Heart left ventricle (tissue), 16 donors: ENCODE data around the gene PCDHGB1. TPM values are rescaled to one million over a fixed set of nuclear protein-coding genes. Genes with fewer than 3 reads are reported as not detected.

Source experiments
- ATAC-seq, 4 donors: fragments of 200-7000 bp; cut with Tn5 transposase; one replicate each; pipeline ENCODE4 v1.9.1; 2020 to 2022; ENCODE audit warnings: moderate library complexity in 4 of 4, mild to moderate bottlenecking in 3 of 4, moderate number of reproducible peaks in 1 of 4
- DNase-seq, 5 donors: peaks; one replicate each; pipeline ENCODE4 v3.0.0-alpha.2; 2020
- H3K27ac ChIP-seq, 12 donors: fragments of 200-600 bp; sonication (generic) in 4 of 12; one replicate each; pipeline versions ENCODE4 v1.5.0 to v1.8.0; 2016 to 2022; ENCODE audit warnings: mild to moderate bottlenecking in 2 of 12
- H3K27me3 ChIP-seq, 9 donors: fragments of 200-600 bp; sonication (generic) in 2 of 9; one replicate each; pipeline versions ENCODE4 v1.5.1 to v1.8.0; 2016 to 2022; ENCODE audit warnings: mild to moderate bottlenecking in 3 of 9
- H3K36me3 ChIP-seq, 9 donors: fragments of 200-600 bp; sonication (generic) in 2 of 9; one replicate each; pipeline versions ENCODE4 v1.5.0 to v1.8.0; 2018 to 2022; ENCODE audit warnings: mild to moderate bottlenecking in 2 of 9
- H3K4me1 ChIP-seq, 12 donors: fragments of 200-600 bp; sonication (generic) in 4 of 12; one replicate each; pipeline versions ENCODE4 v1.5.0 to v1.8.0; 2016 to 2022; ENCODE audit warnings: mild to moderate bottlenecking in 3 of 12
- H3K4me3 ChIP-seq, 12 donors: fragments of 200-600 bp; sonication (generic) in 4 of 12; one replicate each; pipeline versions ENCODE4 v1.5.0 to v1.8.0; 2017 to 2022; ENCODE audit warnings: mild to moderate bottlenecking in 9 of 12, moderate library complexity in 4 of 12
- H3K9me3 ChIP-seq, 12 donors: fragments of 200-600 bp; sonication (generic) in 4 of 12; one replicate each; pipeline versions ENCODE4 v1.5.0 to v1.8.0; 2016 to 2022; ENCODE audit warnings: mild to moderate bottlenecking in 1 of 12
- POLR2A ChIP-seq, 2 donors: fragments of 450-650 bp; IDR thresholded peaks; one replicate each; pipeline ENCODE4 v1.6.1; 2017; ENCODE audit warnings: antibody characterized with exemption in 2 of 2, mild to moderate bottlenecking in 2 of 2, moderate library complexity in 2 of 2
- WGBS, 4 donors: extraction: QIAGEN DNeasy Blood & Tissue Kit in 2 of 4; methylation state at CpG; one replicate each; pipeline versions ENCODE4 v1.1.5 to v1.1.7; 2013 to 2018; 5-methylcytosine and 5-hydroxymethylcytosine counted together
- intact Hi-C, 10 donors: fragments of 100-400 bp; cut with DNase I; formaldehyde crosslinking; loops; one replicate each; pipeline versions ENCODE4 v1.11.1 to v1.14.2; 2022
- polyA plus RNA-seq, 2 donors: library from polyadenylated mRNA; stranded (reverse); fragments of 200-250 nt; gene quantifications; one replicate each; pipeline ENCODE4 v1.2.3, GENCODE V29; 2013
- total RNA-seq, 9 donors: library from RNA; depleted of rRNA in 2 of 9; stranded (reverse); fragments of >200 nt in 2 of 9; fragmentation: NEBNext Ultra II Directional in 3 of 9; extraction: Animal tissue kit (Norgen Biotek cat#: 25700) in 3 of 9; gene quantifications; one replicate each; pipeline versions ENCODE4 v1.1.0 to v1.2.4, GENCODE V29; 2016 to 2023
- TF ChIP-seq, protein P1 (sequence below), 12 donors: fragments of 200-600 bp; sonication (generic) in 4 of 12; IDR thresholded peaks; one replicate each; pipeline versions ENCODE4 v1.5.0 to v1.8.0; 2018 to 2022; ENCODE audit warnings: antibody characterized with exemption in 12 of 12, mild to moderate bottlenecking in 5 of 12
- donor health status: ischemic (EF 13 %, LVEDD 7.1; RV severe dilation, severe dysfunction).
- donor health status: healthy with polysubstance abuse.
- donor health status: DM: no; HTN: yes; CAD: no.
- donor health status: DM: no; HTN: no; CAD: no.
- donor health status: ischemic (EF 25% LVEDD 6.9; RV normal size, moderate dysfunction).
- donor health status: ischemic (EF 25% LVEDD 5.7; RV mildly dilated, moderate dysfunction).
- donor health status: healthy.
- donor health status: DM: yes; HTN: yes; CAD: no.
- donor health status: ischemic (EF 35%, LVEDD 5.7; RV mildly dilated, moderate dysfunction).
- donor health status: nonischemic (EF 11% LVEDD 7.7; RV severe dilation, severe dysfunction).
- donor health status: DM: yes; HTN: yes; CAD: no.
- donor health status: PGD.
- donor health status: ischemic (EF 29% LVEDD 5.4; RV normal size, mild dysfunction).
- donor health status: nonischemic (EF 23%, LVEDD 6.1; RV moderate dilation, normal function).

Gene PCDHGB1
- total and polyA plus RNA-seq, 11 donors = 0.85 to 11.9 (median 8.6) TPM

DNA sequence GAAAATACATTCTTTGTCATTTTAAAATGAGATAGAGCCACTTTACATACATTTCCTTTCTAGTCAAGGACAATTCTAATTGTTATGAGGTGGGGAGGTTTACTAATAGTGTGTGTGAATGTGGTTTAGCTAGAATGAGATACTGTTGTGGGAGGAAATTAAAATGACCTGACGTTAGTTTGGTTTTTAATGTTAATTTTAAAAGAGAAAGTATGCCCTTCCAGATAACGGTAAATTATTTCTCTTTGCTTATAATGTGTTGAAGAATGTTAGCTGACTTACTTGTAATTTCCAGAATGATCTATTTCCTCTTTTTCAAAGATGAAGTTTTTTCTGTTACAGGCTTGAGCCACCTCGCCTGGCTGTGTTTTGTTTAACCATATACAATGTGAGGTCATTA, 27.6 kb upstream of the PCDHGB1 start:
- no peak overlapping the region for H3K4me3 ChIP-seq
- H3K27ac ChIP-seq = no peak overlapping the region
- peaks cover 0 to 27% (median 13%) of the 10 kb centered on the region in 9 donors for H3K36me3 ChIP-seq
- TF ChIP-seq POLR2A (IDR thresholded peaks at IDR 0.05) = no peak
- TF ChIP-seq, protein P1, sequence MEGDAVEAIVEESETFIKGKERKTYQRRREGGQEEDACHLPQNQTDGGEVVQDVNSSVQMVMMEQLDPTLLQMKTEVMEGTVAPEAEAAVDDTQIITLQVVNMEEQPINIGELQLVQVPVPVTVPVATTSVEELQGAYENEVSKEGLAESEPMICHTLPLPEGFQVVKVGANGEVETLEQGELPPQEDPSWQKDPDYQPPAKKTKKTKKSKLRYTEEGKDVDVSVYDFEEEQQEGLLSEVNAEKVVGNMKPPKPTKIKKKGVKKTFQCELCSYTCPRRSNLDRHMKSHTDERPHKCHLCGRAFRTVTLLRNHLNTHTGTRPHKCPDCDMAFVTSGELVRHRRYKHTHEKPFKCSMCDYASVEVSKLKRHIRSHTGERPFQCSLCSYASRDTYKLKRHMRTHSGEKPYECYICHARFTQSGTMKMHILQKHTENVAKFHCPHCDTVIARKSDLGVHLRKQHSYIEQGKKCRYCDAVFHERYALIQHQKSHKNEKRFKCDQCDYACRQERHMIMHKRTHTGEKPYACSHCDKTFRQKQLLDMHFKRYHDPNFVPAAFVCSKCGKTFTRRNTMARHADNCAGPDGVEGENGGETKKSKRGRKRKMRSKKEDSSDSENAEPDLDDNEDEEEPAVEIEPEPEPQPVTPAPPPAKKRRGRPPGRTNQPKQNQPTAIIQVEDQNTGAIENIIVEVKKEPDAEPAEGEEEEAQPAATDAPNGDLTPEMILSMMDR (IDR thresholded peaks at IDR 0.05) = no peak
- WGBS, 4 donors = 88 to 94% (median 92%) methylated on average over 3 of the region's 3 CpGs
- DNase-seq = no peak
- H3K9me3 ChIP-seq = peaks cover 4 to 61% (median 34%) of the 10 kb centered on the region in 12 donors
- H3K4me1 ChIP-seq = peaks cover 0 to 21% (median 9%) of the 10 kb centered on the region in 12 donors
- no peaks in the 10 kb centered on the region for H3K27me3 ChIP-seq
- intact Hi-C loops = loop anchor here in 4 of 10 donors (5.0 to 10.0 kb wide), 3 partner anchors 203 to 243 kb away; no protein-coding TSS in a partner anchor
- no peak for ATAC-seq

DNA sequence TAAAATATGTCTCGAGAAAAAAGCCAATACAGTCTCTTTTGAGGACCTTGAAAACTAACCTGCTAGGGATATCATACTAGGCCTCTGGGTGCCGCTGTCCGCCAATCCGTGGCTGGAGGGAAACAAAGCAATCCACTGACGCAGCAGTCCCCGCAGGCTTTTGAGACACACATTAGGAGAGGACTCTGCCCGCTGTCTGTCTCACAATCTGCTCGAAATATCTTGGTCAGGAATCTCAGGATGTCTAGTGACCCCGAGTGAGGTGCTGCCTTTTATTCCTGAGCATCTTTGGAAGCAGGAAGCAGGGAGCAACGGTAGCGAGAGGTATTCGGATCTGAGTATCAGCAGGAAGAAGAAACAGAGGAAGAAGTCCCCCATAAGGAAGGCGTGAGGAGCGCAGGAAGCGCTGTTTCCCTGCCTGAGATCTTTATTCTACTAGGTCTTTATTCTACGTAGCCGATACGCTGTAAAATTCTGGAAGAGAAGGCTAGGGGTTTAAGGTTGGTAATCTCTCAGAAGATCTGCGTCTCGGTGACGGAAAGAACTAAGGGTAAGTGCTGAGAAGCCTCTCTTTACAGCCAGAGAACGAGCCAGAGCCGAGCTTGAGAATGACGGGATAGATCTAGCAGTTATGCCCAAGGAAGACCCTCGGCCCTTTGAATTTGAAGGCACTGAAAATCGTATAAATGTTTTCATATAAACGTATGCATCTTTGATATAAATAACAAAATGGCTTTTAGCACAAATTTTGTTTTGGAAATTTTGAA, 23.6 kb upstream of the PCDHGB1 start:
- Histone ChIP-seq H3K4me3 (peak overlapping the region; percentile 14 to 63 (median 52)), H3K9me3 (peaks cover 0 to 59% (median 17%) of the 10 kb centered on the region in 12 donors), H3K36me3 (peaks cover 0 to 6% (median 0%) of the 10 kb centered on the region in 9 donors), H3K27me3 (peaks cover 0 to 10% (median 0%) of the 10 kb centered on the region in 9 donors), H3K27ac (peak overlapping the region; percentile 36 to 84 (median 76)), H3K4me1 (peaks cover 0 to 9% (median 1%) of the 10 kb centered on the region in 12 donors)
- ATAC-seq (peak; percentile 77 to 94 (median 92)), DNase-seq (peak; percentile 63 to 82 (median 74))
- 6 to 12% (median 8%) methylated on average over 27 of the region's 27 CpGs for WGBS, 4 donors
- intact Hi-C loops = loop anchor here in 4 of 10 donors (5.0 to 10.0 kb wide), 3 partner anchors 199 to 239 kb away; no protein-coding TSS in a partner anchor
- TF ChIP-seq, protein P1 (IDR thresholded peaks at IDR 0.05) = peak; percentile 37 to 71 (median 56)
- TF ChIP-seq POLR2A (IDR thresholded peaks at IDR 0.05) = peak in 1 of 2 donors; percentile 50

DNA sequence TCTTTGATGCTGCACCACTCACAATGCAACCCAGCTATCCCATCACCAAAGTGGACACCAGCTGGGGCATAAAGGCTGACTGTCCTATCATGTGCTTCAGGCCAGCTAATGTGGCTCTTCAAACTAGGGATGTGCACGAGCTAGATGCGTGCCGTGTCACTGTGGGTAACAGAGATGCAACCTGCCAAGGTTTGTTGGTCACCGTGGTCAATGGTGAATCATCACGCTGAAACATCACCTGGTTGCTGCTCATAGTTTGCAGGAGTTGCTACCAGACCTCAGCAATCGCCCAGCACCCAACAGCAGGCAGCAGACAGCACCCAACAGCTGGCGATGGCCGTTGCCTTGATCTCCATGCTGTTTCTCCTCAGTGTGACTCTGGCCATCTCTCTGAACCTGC, 21.7 kb upstream of the PCDHGB1 start:
- DNase-seq (no peak), ATAC-seq (no peak)
- intact Hi-C loops = loop anchor here in 4 of 10 donors (5.0 to 10.0 kb wide), 3 partner anchors 197 to 237 kb away; no protein-coding TSS in a partner anchor
- 80 to 85% (median 82%) methylated on average over 7 to 8 of the region's 8 CpGs for WGBS, 4 donors
- Histone ChIP-seq H3K4me3 (no peak overlapping the region), H3K27me3 (peaks cover 0 to 14% (median 0%) of the 10 kb centered on the region in 9 donors), H3K9me3 (peaks cover 0 to 64% (median 23%) of the 10 kb centered on the region in 12 donors), H3K36me3 (peaks cover 0 to 7% (median 0%) of the 10 kb centered on the region in 9 donors), H3K27ac (no peak overlapping the region), H3K4me1 (peaks cover 0 to 5% (median 0%) of the 10 kb centered on the region in 12 donors)
- TF ChIP-seq, protein P1 (IDR thresholded peaks at IDR 0.05) = no peak
- TF ChIP-seq POLR2A (IDR thresholded peaks at IDR 0.05) = no peak
